Measurements from ENCODE around the gene APEH.

The APEH gene

GRCh38 chr3:49717959-49718857 lies 44.1 kb downstream of the APEH start:
- H3K4me1 ChIP-seq (ENCODE audit: control insufficient read depth in 1 of 2, insufficient read depth in 1 of 2, low read depth in 1 of 2, low read length in 1 of 2): peaks cover 21 to 22% of the 10 kb centered on the region in 2 experiments

GRCh38 chr3:49718858-49719213 lies 44.7 kb downstream of the APEH start:
- no peaks in the 10 kb centered on the region for H3K9me3 ChIP-seq
- peaks cover 14% of the 10 kb centered on the region for H3K27me3 ChIP-seq
- no peak overlapping the region for H3K27ac ChIP-seq
- H3K4me1 ChIP-seq (ENCODE audit: control insufficient read depth in 1 of 2, insufficient read depth in 1 of 2, low read depth in 1 of 2, low read length in 1 of 2): peaks cover 25 to 26% of the 10 kb centered on the region in 2 experiments
- H3K4me3 ChIP-seq (ENCODE audit: low read depth in 1 of 2, low read length in 1 of 2): peak overlapping the region; percentile 71 to 73
- H3K36me3 ChIP-seq: peaks cover 55% of the 10 kb centered on the region
- TF ChIP-seq CTCF (IDR thresholded peaks at IDR 0.05): no peak

More at GRCh38 chr3:49717959-49718857, 44.1 kb downstream of the APEH start:
- Histone ChIP-seq H3K4me3 (ENCODE audit: low read depth in 1 of 2, low read length in 1 of 2) (peak overlapping the region; percentile 71 to 73), H3K27me3 (peaks cover 14% of the 10 kb centered on the region), H3K9me3 (no peaks in the 10 kb centered on the region), H3K36me3 (peaks cover 61% of the 10 kb centered on the region), H3K27ac (no peak overlapping the region)
- TF ChIP-seq CTCF (IDR thresholded peaks at IDR 0.05): no peak

GRCh38 chr3:49719214-49719884 lies 45.2 kb downstream of the APEH start, which contains the start of gene AMIGO3:
TSS of gene AMIGO3 (minus strand) at chr3:49719684. CDS start at chr3:49719465, 219 bp downstream.
- Histone ChIP-seq H3K27ac (peak within 1 kb of the TSS; percentile 45), H3K27me3 (peaks cover 14% of the 10 kb centered on the region), H3K4me1 (ENCODE audit: control insufficient read depth in 1 of 2, insufficient read depth in 1 of 2, low read depth in 1 of 2, low read length in 1 of 2) (peaks cover 28 to 30% of the 10 kb centered on the region in 2 experiments), H3K36me3 (peaks cover 50% of the 10 kb centered on the region), H3K9me3 (no peaks in the 10 kb centered on the region), H3K4me3 (ENCODE audit: low read depth in 1 of 2, low read length in 1 of 2) (peak within 1 kb of the TSS; percentile 71 to 73)
- peak; percentile 37 for TF ChIP-seq CTCF (IDR thresholded peaks at IDR 0.05)

- H3K4me1 ChIP-seq (ENCODE audit: control insufficient read depth in 1 of 2, insufficient read depth in 1 of 2, low read depth in 1 of 2, low read length in 1 of 2): peaks cover 34 to 36% of the 10 kb centered on the region in 2 experiments
- no peaks in the 10 kb centered on the region for H3K9me3 ChIP-seq
- H3K27ac ChIP-seq: no peak overlapping the region
- H3K27me3 ChIP-seq: peaks cover 14% of the 10 kb centered on the region
- no peak for TF ChIP-seq CTCF (IDR thresholded peaks at IDR 0.05)
- H3K36me3 ChIP-seq: peaks cover 50% of the 10 kb centered on the region
- H3K4me3 ChIP-seq (ENCODE audit: low read depth in 1 of 2, low read length in 1 of 2): no peak overlapping the region
These were observed 46.9 kb downstream of the APEH start for GRCh38 chr3:49720855-49721595.

GRCh38 chr3:49721596-49721895 lies 47.4 kb downstream of the APEH start:
- H3K9me3 ChIP-seq: no peaks in the 10 kb centered on the region
- peaks cover 50% of the 10 kb centered on the region for H3K36me3 ChIP-seq
- no peak for TF ChIP-seq CTCF (IDR thresholded peaks at IDR 0.05)
- H3K4me1 ChIP-seq (ENCODE audit: control insufficient read depth in 1 of 2, insufficient read depth in 1 of 2, low read depth in 1 of 2, low read length in 1 of 2): peaks cover 34 to 36% of the 10 kb centered on the region in 2 experiments
- H3K27me3 ChIP-seq: peaks cover 14% of the 10 kb centered on the region
- H3K4me3 ChIP-seq (ENCODE audit: low read depth in 1 of 2, low read length in 1 of 2): no peak overlapping the region
- H3K27ac ChIP-seq: no peak overlapping the region
